ENCODE data around the gene MEA1. TPM values are rescaled to one million over a fixed set of nuclear protein-coding genes. Genes with fewer than 3 reads are reported as not detected.

Gene MEA1
- total RNA-seq, 2 experiments from 2014 or later: 93.4 to 129 TPM

DNA sequence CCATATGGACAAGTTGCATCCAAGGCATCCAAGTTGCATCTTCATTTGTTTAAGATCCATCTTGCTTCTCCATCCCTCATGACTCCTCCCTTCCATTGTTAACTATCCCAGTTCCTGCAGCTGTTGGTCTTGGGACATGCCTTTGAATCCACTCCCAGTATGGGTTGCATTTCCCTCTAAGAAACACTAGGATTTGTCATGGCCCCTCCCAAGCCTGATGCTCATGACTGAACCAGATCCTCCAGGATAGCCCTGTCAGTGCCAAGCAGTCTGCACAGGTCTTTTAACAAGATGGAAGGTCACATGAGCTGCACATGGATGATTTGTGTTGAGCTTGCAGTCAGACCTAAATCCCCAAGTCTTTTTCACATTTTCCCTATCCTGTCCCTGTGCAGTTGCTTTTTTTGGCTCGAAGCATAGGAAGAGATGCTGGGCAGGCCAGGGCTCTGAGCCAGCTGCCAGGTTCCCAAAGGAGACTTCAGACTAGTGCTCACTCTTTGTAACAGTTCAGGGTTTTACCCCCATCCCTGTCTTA, 25.2 kb downstream of the MEA1 start:
- ChIA-PET POLR2A (no interaction called here), CTCF (interaction anchor here (1.4 to 1.8 kb wide), 2 partner anchors 24 to 48 kb away, joined by 5 read pairs; no protein-coding TSS in a partner anchor)
- Mint-ChIP-seq H3K27me3 (no peaks in the 10 kb centered on the region), H3K36me3 (ENCODE audit: low read depth) (peaks cover 15% of the 10 kb centered on the region), H3K9me3 (ENCODE audit: low read depth) (no peaks in the 10 kb centered on the region), H3K4me3 (no peak overlapping the region), H3K27ac (no peak overlapping the region), H3K4me1 (peaks cover 38% of the 10 kb centered on the region)
- intact Hi-C loops (cut with DNase I, micrococcal nuclease): no loop called here
- ATAC-seq (no peak), DNase-seq (no peak)

GRCh38 chr6:42987533-42988451, 26.0 kb downstream of the MEA1 start:
- Mint-ChIP-seq H3K27me3 (no peaks in the 10 kb centered on the region), H3K27ac (no peak overlapping the region), H3K4me1 (peaks cover 39% of the 10 kb centered on the region), H3K4me3 (no peak overlapping the region), H3K9me3 (ENCODE audit: low read depth) (no peaks in the 10 kb centered on the region), H3K36me3 (ENCODE audit: low read depth) (peaks cover 15% of the 10 kb centered on the region)
- DNase-seq (no peak), ATAC-seq (no peak)
- intact Hi-C loops (cut with DNase I, micrococcal nuclease): no loop called here
- ChIA-PET CTCF (interaction anchor here (1.4 to 1.8 kb wide), 2 partner anchors 25 to 47 kb away, joined by 5 read pairs; no protein-coding TSS in a partner anchor), POLR2A (no interaction called here)

- CTCF ChIA-PET: interaction anchor here (1.0 to 1.4 kb wide), 3 partner anchors 9 to 55 kb away, joined by 3 to 6 read pairs (median 4); partner anchors contain the start of gene CNPY3
- no peaks in the 10 kb centered on the region for H3K27me3 Mint-ChIP-seq
- peaks cover 48% of the 10 kb centered on the region for H3K4me1 Mint-ChIP-seq
- POLR2A ChIA-PET: interaction anchor here (0.9 to 1.6 kb wide), 5 partner anchors 15 to 202 kb away, joined by 3 to 15 read pairs (median 4); partner anchors contain the start of genes CNPY3, KLHDC3 and MEA1
- peaks cover 10% of the 10 kb centered on the region for H3K36me3 Mint-ChIP-seq (ENCODE audit: low read depth)
- intact Hi-C loops (cut with DNase I, micrococcal nuclease): loop anchor here (1.0 kb wide), 7 partner anchors 28 to 442 kb away; partner anchors contain the start of genes CNPY3 (in 2 of the 2), CUL7 (in 2 of the 2), MEA1 (in 2 of the 2) and ABCC10 (in 1 of the 2)
- no peaks in the 10 kb centered on the region for H3K9me3 Mint-ChIP-seq (ENCODE audit: low read depth)
- peak overlapping the region; percentile 79 for H3K4me3 Mint-ChIP-seq
- ATAC-seq (no peak), DNase-seq (peak; percentile 36)
- H3K27ac Mint-ChIP-seq: peak overlapping the region; percentile 82
Measured at GRCh38 chr6:42984924-42985475, 28.7 kb downstream of the MEA1 start.

GRCh38 chr6:42984001-42984923, 29.5 kb downstream of the MEA1 start, which contains the start of gene PPP2R5D:
TSS of gene PPP2R5D (plus strand) at chr6:42984570. CDS start at chr6:42984678, 108 bp downstream.
- Mint-ChIP-seq H3K36me3 (ENCODE audit: low read depth) (peaks cover 9% of the 10 kb centered on the region), H3K27ac (peak within 1 kb of the TSS; percentile 82), H3K27me3 (no peaks in the 10 kb centered on the region), H3K9me3 (ENCODE audit: low read depth) (no peaks in the 10 kb centered on the region), H3K4me1 (peaks cover 52% of the 10 kb centered on the region), H3K4me3 (peak within 1 kb of the TSS; percentile 79)
- intact Hi-C loops (cut with DNase I, micrococcal nuclease): loop anchor here (1.0 kb wide), 7 partner anchors 29 to 443 kb away; partner anchors contain the start of genes CNPY3 (in 2 of the 2), CUL7 (in 2 of the 2), MEA1 (in 2 of the 2) and ABCC10 (in 1 of the 2)
- ChIA-PET CTCF (interaction anchor here (0.6 to 1.4 kb wide), 11 partner anchors 9 to 190 kb away, joined by 3 to 6 read pairs (median 3); partner anchors contain the start of gene CNPY3), POLR2A (interaction anchor here (0.6 to 1.6 kb wide), 12 partner anchors 9 to 280 kb away, joined by 3 to 15 read pairs (median 4); partner anchors contain the start of genes CNPY3, KLHDC3 and MEA1)
- ATAC-seq (peak; percentile 92), DNase-seq (peak; percentile 98)

GRCh38 chr6:42981836-42982235, 31.9 kb downstream of the MEA1 start:
- no peak for DNase-seq
- ChIA-PET CTCF (no interaction called here), POLR2A (no interaction called here)
- no peak overlapping the region for H3K4me3 Mint-ChIP-seq
- peaks cover 15% of the 10 kb centered on the region for H3K36me3 Mint-ChIP-seq (ENCODE audit: low read depth)
- H3K4me1 Mint-ChIP-seq: peaks cover 48% of the 10 kb centered on the region
- H3K27ac Mint-ChIP-seq: peak overlapping the region; percentile 8
- intact Hi-C loops (cut with DNase I, micrococcal nuclease): no loop called here
- no peaks in the 10 kb centered on the region for H3K9me3 Mint-ChIP-seq (ENCODE audit: low read depth)
- H3K27me3 Mint-ChIP-seq: no peaks in the 10 kb centered on the region
- no peak for ATAC-seq

GRCh38 chr6:42979523-42980177, 34.1 kb downstream of the MEA1 start:
- ATAC-seq: peak; percentile 37
- no peak for DNase-seq
- Mint-ChIP-seq H3K4me1 (peaks cover 44% of the 10 kb centered on the region), H3K36me3 (ENCODE audit: low read depth) (peaks cover 18% of the 10 kb centered on the region), H3K27ac (peak overlapping the region; percentile 95), H3K4me3 (peak overlapping the region; percentile 83), H3K9me3 (ENCODE audit: low read depth) (no peaks in the 10 kb centered on the region), H3K27me3 (no peaks in the 10 kb centered on the region)
- CTCF ChIA-PET: interaction anchor here (0.7 to 1.8 kb wide), 8 partner anchors 9 to 164 kb away, joined by 3 to 5 read pairs (median 4); partner anchors contain the start of genes KLHDC3 and MEA1
- intact Hi-C loops (cut with DNase I, micrococcal nuclease): loop anchor here (1.0 to 10.0 kb wide), 13 partner anchors 34 to 448 kb away; partner anchors contain the start of genes CNPY3 (in 2 of the 2), KLC4 (in 2 of the 2), MEA1 (in 2 of the 2) and MRPL2 (in 2 of the 2)
- POLR2A ChIA-PET: interaction anchor here (0.6 to 2.2 kb wide), 8 partner anchors 28 to 1023 kb away, joined by 3 to 15 read pairs (median 4); partner anchors contain the start of genes CNPY3, CUL7, KLC4 and KLHDC3

DNA sequence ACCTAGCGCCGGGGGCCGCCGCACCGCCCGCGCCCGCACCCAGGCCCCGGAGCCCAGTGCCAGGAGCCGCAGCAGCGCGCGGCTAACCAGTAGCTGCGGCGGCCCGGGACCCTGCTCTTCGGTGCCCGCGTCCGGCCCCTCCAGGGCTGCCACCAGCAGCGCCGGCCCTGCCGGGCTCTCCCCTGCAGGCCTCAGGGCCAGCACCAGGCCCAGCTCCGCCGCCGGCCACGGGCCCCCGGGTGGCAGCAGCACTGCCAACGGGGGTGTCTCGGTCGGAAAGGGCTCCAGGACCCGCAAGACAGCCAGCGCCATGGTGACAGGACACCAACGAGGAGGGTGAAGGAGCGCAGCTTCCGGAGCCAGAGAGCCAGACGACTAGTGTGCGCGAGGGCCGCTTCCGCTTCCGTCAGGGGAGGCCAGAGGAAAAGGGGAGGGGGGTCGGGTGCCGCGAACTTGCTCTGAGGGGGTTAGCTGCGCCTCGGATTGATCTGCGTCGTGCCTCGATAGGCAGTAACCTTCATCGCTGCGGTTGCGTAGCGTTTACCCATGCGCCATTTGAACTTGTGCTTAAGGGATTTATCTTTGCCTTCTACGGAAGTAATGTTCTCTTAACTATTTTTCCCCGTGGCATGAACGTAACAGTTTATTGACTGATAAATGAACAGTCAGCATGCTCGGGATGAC, 34.8 kb downstream of the MEA1 start, which contains the start of gene PEX6:
PEX6 (minus strand) TSS at position 343 of the 684 bp plus-strand sequence; CDS start at position 312, 31 bp downstream.
- H3K4me1 Mint-ChIP-seq: peaks cover 45% of the 10 kb centered on the region
- ChIA-PET POLR2A (interaction anchor here (0.6 to 2.2 kb wide), 8 partner anchors 24 to 1023 kb away, joined by 3 to 15 read pairs (median 4); partner anchors contain the start of genes CNPY3, CUL7, KLC4 and KLHDC3), CTCF (interaction anchor here (0.6 to 1.8 kb wide), 8 partner anchors 8 to 415 kb away, joined by 3 to 5 read pairs (median 4); partner anchors contain the start of genes KLHDC3, MEA1 and UBR2)
- H3K36me3 Mint-ChIP-seq (ENCODE audit: low read depth): peaks cover 20% of the 10 kb centered on the region
- peak; percentile 95 for ATAC-seq
- H3K27me3 Mint-ChIP-seq: no peaks in the 10 kb centered on the region
- peak within 1 kb of the TSS; percentile 95 for H3K27ac Mint-ChIP-seq
- peak within 1 kb of the TSS; percentile 89 for H3K4me3 Mint-ChIP-seq
- intact Hi-C loops (cut with DNase I, micrococcal nuclease): loop anchor here (1.0 to 10.0 kb wide), 13 partner anchors 34 to 448 kb away; partner anchors contain the start of genes CNPY3 (in 2 of the 2), KLC4 (in 2 of the 2), MEA1 (in 2 of the 2) and MRPL2 (in 2 of the 2)
- DNase-seq: peak; percentile 98
- no peaks in the 10 kb centered on the region for H3K9me3 Mint-ChIP-seq (ENCODE audit: low read depth)

DNA sequence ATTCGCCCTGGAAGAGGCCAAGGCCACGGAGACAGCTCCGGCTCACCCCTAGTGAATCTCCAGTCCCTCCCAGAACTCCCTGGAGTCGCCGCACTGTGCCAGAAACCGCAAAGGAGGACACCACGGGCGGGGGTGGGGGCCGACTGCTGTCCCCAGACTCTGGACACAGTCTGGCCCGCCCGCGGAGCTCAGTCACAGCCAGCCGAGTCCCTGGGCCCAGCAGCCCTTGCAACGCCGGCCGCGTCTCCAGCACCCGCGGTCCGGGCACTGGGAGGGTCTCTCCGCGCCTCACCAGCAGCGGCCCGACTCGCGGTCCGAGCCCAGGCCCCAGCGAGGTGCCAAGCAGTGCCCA, 35.3 kb downstream of the MEA1 start:
- Mint-ChIP-seq H3K27me3 (no peaks in the 10 kb centered on the region), H3K27ac (peak overlapping the region; percentile 89), H3K4me3 (peak overlapping the region; percentile 89), H3K9me3 (ENCODE audit: low read depth) (no peaks in the 10 kb centered on the region), H3K36me3 (ENCODE audit: low read depth) (peaks cover 23% of the 10 kb centered on the region), H3K4me1 (peaks cover 43% of the 10 kb centered on the region)
- ChIA-PET CTCF (interaction anchor here (0.6 to 1.8 kb wide), 5 partner anchors 8 to 415 kb away, joined by 3 to 5 read pairs (median 4); partner anchors contain the start of genes KLHDC3, MEA1 and UBR2), POLR2A (interaction anchor here (0.6 to 2.2 kb wide), 5 partner anchors 25 to 232 kb away, joined by 3 to 15 read pairs (median 4); partner anchors contain the start of genes CNPY3, KLC4, KLHDC3 and MEA1)
- no peak for ATAC-seq
- intact Hi-C loops (cut with DNase I, micrococcal nuclease): loop anchor here (2.0 to 10.0 kb wide), 4 partner anchors 80 to 416 kb away; partner anchors contain the start of genes KLC4 (in 1 of the 2), MRPL2 (in 1 of the 2), UBR2 (in 1 of the 2) and ZNF318 (in 1 of the 2)
- peak; percentile 35 for DNase-seq

Data from activated CD4-positive, alpha-beta T cell treated with anti-CD3 and anti-CD28 coated beads for 36 hours (primary cell).